Measurements from ENCODE around the gene USP3. TPM values are rescaled to one million over a fixed set of nuclear protein-coding genes. Genes with fewer than 3 reads are reported as not detected.
A peak's percentile ranks its signal among the peaks of the same experiment; 100 is the strongest.

Gene USP3
- total and polyA plus RNA-seq, 2 experiments from 2014 or later, result 20.2 to 26.0 TPM

GRCh38 chr15:63535689-63536088 is 31.3 kb downstream of the USP3 start:
- H3K27ac ChIP-seq, result no peak overlapping the region
- DNase-seq (ENCODE audit: low read depth in 1 of 2, low spot score in 1 of 2), result no peak
- H3K27me3 ChIP-seq, result no peaks in the 10 kb centered on the region
- H3K4me3 ChIP-seq, result no peak overlapping the region
- no peaks in the 10 kb centered on the region for H3K36me3 ChIP-seq
- no peak for TF ChIP-seq CTCF (IDR thresholded peaks at IDR 0.05; ENCODE audit: low read depth, low read length)
- no peaks in the 10 kb centered on the region for H3K9me3 ChIP-seq (ENCODE audit: low read depth)
- H3K4me1 ChIP-seq (ENCODE audit: low read depth), result peaks cover 11% of the 10 kb centered on the region

- peaks cover 11% of the 10 kb centered on the region for H3K4me1 ChIP-seq (ENCODE audit: low read depth)
- no peak for TF ChIP-seq CTCF (IDR thresholded peaks at IDR 0.05; ENCODE audit: low read depth, low read length)
- H3K27me3 ChIP-seq, result no peaks in the 10 kb centered on the region
- no peaks in the 10 kb centered on the region for H3K36me3 ChIP-seq
- no peaks in the 10 kb centered on the region for H3K9me3 ChIP-seq (ENCODE audit: low read depth)
- DNase-seq (ENCODE audit: low read depth in 1 of 2, low spot score in 1 of 2), result no peak
- no peak overlapping the region for H3K4me3 ChIP-seq
- no peak overlapping the region for H3K27ac ChIP-seq
Measured at GRCh38 chr15:63538876-63539275, 34.5 kb downstream of the USP3 start.

- Histone ChIP-seq H3K9me3 (ENCODE audit: low read depth) (no peaks in the 10 kb centered on the region), H3K36me3 (no peaks in the 10 kb centered on the region), H3K27me3 (no peaks in the 10 kb centered on the region), H3K27ac (peak overlapping the region; percentile 22), H3K4me3 (no peak overlapping the region), H3K4me1 (ENCODE audit: low read depth) (peaks cover 11% of the 10 kb centered on the region)
- DNase-seq (ENCODE audit: low read depth in 1 of 2, low spot score in 1 of 2), result peak; percentile 65 to 82
- TF ChIP-seq CTCF (IDR thresholded peaks at IDR 0.05; ENCODE audit: low read depth, low read length), result no peak
Measured at GRCh38 chr15:63539521-63539920, 35.1 kb downstream of the USP3 start.

GRCh38 chr15:63539998-63540397 is 35.6 kb downstream of the USP3 start:
- TF ChIP-seq CTCF (IDR thresholded peaks at IDR 0.05; ENCODE audit: low read depth, low read length), result no peak
- Histone ChIP-seq H3K9me3 (ENCODE audit: low read depth) (no peaks in the 10 kb centered on the region), H3K4me1 (ENCODE audit: low read depth) (peaks cover 11% of the 10 kb centered on the region), H3K4me3 (no peak overlapping the region), H3K27ac (peak overlapping the region; percentile 22), H3K36me3 (no peaks in the 10 kb centered on the region), H3K27me3 (no peaks in the 10 kb centered on the region)
- no peak for DNase-seq (ENCODE audit: low read depth in 1 of 2, low spot score in 1 of 2)

- H3K9me3 ChIP-seq (ENCODE audit: low read depth), result no peaks in the 10 kb centered on the region
- no peak overlapping the region for H3K4me3 ChIP-seq
- no peak for DNase-seq (ENCODE audit: low read depth in 1 of 2, low spot score in 1 of 2)
- TF ChIP-seq CTCF (IDR thresholded peaks at IDR 0.05; ENCODE audit: low read depth, low read length), result no peak
- peaks cover 11% of the 10 kb centered on the region for H3K4me1 ChIP-seq (ENCODE audit: low read depth)
- H3K36me3 ChIP-seq, result no peaks in the 10 kb centered on the region
- H3K27me3 ChIP-seq, result no peaks in the 10 kb centered on the region
- peak overlapping the region; percentile 22 for H3K27ac ChIP-seq
Measured at GRCh38 chr15:63540449-63540848, 36.1 kb downstream of the USP3 start.

All from cardiac muscle cell (in vitro differentiated cells and primary cell).